SH-SY5Y (cell line): ENCODE data around the gene AKAP9.

Source experiments
- GATA2 ChIP-seq: IDR thresholded peaks from 2 replicates; pipeline ENCODE4 v1.6.1; 2011; ENCODE audit warnings: mild to moderate bottlenecking, low read depth, low read length
- GATA3 ChIP-seq: IDR thresholded peaks from 2 replicates; pipeline ENCODE4 v1.6.1; 2011; ENCODE audit warnings: low read depth, mild to moderate bottlenecking, low read length, moderate library complexity

- TF ChIP-seq GATA3 (no peak), GATA2 (no peak)
Observed at GRCh38 chr7:92042056-92042737, 101.5 kb downstream of the AKAP9 start.
